ENCODE measurements around the gene AFTPH. TPM values are rescaled to one million over a fixed set of nuclear protein-coding genes. Genes with fewer than 3 reads are reported as not detected.

Gene AFTPH
- total RNA-seq, 3 donors from 2014 or later (not counting 1 experiment from before 2014, with no cell fraction given): 28.9 to 39.6 (median 39.5) TPM

- no peak overlapping the region for H3K27ac Mint-ChIP-seq
- Histone ChIP-seq H3K27me3 (ENCODE audit: control insufficient read depth, insufficient read depth, low read length) (no peaks in the 10 kb centered on the region), H3K36me3 (ENCODE audit: control insufficient read depth, insufficient read depth, low read length) (peaks cover 18% of the 10 kb centered on the region), H3K4me3 (ENCODE audit: low read length) (no peak overlapping the region), H3K27ac (ENCODE audit: low read length) (no peak overlapping the region), H3K9me3 (ENCODE audit: control insufficient read depth, insufficient read depth, low read length) (no peaks in the 10 kb centered on the region), H3K4me1 (ENCODE audit: control insufficient read depth, insufficient read depth, low read length) (no peaks in the 10 kb centered on the region)
- peaks cover 17% of the 10 kb centered on the region for H3K36me3 Mint-ChIP-seq
- intact Hi-C loops (cut with micrococcal nuclease): no loop called here
- no peak overlapping the region for H3K4me3 Mint-ChIP-seq
- 96% methylated on average over 7 of the region's 7 CpGs for WGBS (ENCODE audit: insufficient coverage)
- H3K27me3 Mint-ChIP-seq (ENCODE audit: low read depth in 2 of 2): no peaks in the 10 kb centered on the region
- peaks cover 3 to 33% of the 10 kb centered on the region in 2 donors for H3K4me1 Mint-ChIP-seq
- TF ChIP-seq CTCF (IDR thresholded peaks at IDR 0.05): no peak
- ATAC-seq: no peak
- H3K9me3 Mint-ChIP-seq: no peaks in the 10 kb centered on the region
- DNase-seq: no peak
These were observed 105.7 kb downstream of the AFTPH start for GRCh38 chr2:64629875-64630274.

DNA sequence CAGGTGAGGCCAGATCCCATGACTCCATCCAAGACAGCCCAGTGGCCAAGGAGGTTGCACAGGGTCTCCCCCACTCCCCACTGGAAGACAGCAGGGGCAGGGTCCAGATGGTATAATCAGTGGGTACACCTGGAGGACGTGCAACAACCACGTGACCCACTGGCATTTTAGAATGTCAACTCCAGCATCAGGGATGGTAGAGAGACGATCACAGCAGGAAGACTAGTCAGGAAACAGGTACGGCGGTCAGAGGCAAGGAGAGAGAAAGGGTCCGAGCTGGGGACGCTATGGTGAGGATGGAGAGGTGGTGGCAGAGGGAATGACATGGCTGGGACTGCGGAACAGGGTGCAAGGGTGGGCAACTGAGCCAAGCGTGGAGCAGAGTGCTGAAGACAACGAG lies 106.6 kb downstream of the AFTPH start:
- 97% methylated on average over 10 of the region's 10 CpGs for WGBS (ENCODE audit: insufficient coverage)
- no peak for ATAC-seq
- H3K4me1 ChIP-seq (ENCODE audit: control insufficient read depth, insufficient read depth, low read length): peaks cover 2% of the 10 kb centered on the region
- H3K27me3 ChIP-seq (ENCODE audit: control insufficient read depth, insufficient read depth, low read length): no peaks in the 10 kb centered on the region
- H3K4me3 ChIP-seq (ENCODE audit: low read length): no peak overlapping the region
- no peak overlapping the region for H3K4me3 Mint-ChIP-seq
- intact Hi-C loops (cut with micrococcal nuclease): no loop called here
- H3K36me3 Mint-ChIP-seq: peaks cover 17% of the 10 kb centered on the region
- H3K27me3 Mint-ChIP-seq (ENCODE audit: low read depth in 2 of 2): no peaks in the 10 kb centered on the region
- no peak for TF ChIP-seq CTCF (IDR thresholded peaks at IDR 0.05)
- peaks cover 7 to 33% of the 10 kb centered on the region in 2 donors for H3K4me1 Mint-ChIP-seq
- no peak overlapping the region for H3K27ac ChIP-seq (ENCODE audit: low read length)
- H3K9me3 ChIP-seq (ENCODE audit: control insufficient read depth, insufficient read depth, low read length): no peaks in the 10 kb centered on the region
- no peak for DNase-seq
- peaks cover 25% of the 10 kb centered on the region for H3K36me3 ChIP-seq (ENCODE audit: control insufficient read depth, insufficient read depth, low read length)
- H3K27ac Mint-ChIP-seq: no peak overlapping the region
- H3K9me3 Mint-ChIP-seq: no peaks in the 10 kb centered on the region

GRCh38 chr2:64631771-64632170 lies 107.6 kb downstream of the AFTPH start:
- Histone ChIP-seq H3K36me3 (ENCODE audit: control insufficient read depth, insufficient read depth, low read length) (peaks cover 29% of the 10 kb centered on the region), H3K27ac (ENCODE audit: low read length) (no peak overlapping the region), H3K4me1 (ENCODE audit: control insufficient read depth, insufficient read depth, low read length) (peaks cover 12% of the 10 kb centered on the region), H3K27me3 (ENCODE audit: control insufficient read depth, insufficient read depth, low read length) (no peaks in the 10 kb centered on the region), H3K9me3 (ENCODE audit: control insufficient read depth, insufficient read depth, low read length) (no peaks in the 10 kb centered on the region), H3K4me3 (ENCODE audit: low read length) (no peak overlapping the region)
- DNase-seq: no peak
- Mint-ChIP-seq H3K4me3 (no peak overlapping the region), H3K27ac (no peak overlapping the region), H3K36me3 (peaks cover 17% of the 10 kb centered on the region), H3K9me3 (no peaks in the 10 kb centered on the region), H3K4me1 (peaks cover 17 to 37% of the 10 kb centered on the region in 2 donors), H3K27me3 (ENCODE audit: low read depth in 2 of 2) (no peaks in the 10 kb centered on the region)
- 100% methylated on average over 3 of the region's 3 CpGs for WGBS (ENCODE audit: insufficient coverage)
- no peak for TF ChIP-seq CTCF (IDR thresholded peaks at IDR 0.05)
- no peak for ATAC-seq
- intact Hi-C loops (cut with micrococcal nuclease): no loop called here

Data from natural killer cell (primary cell).